Measurements from ENCODE around the gene PSMC1. TPM values are rescaled to one million over a fixed set of nuclear protein-coding genes. Genes with fewer than 3 reads are reported as not detected.

The PSMC1 gene
- total RNA-seq, 1 experiment from 2014 or later = 132 TPM

- Histone ChIP-seq H3K9me3 (ENCODE audit: control insufficient read depth in 1 of 2, insufficient read depth in 1 of 2, low read depth in 1 of 2, low read length in 2 of 2) (peaks cover 14 to 23% of the 10 kb centered on the region in 2 experiments; a peak in 2 of 4 replicates), H4K20me1 (ENCODE audit: insufficient read depth) (no peaks in the 10 kb centered on the region), H3K4me3 (replicated peaks in 1 of 2; ENCODE audit: low read depth in 1 of 2, low read length in 2 of 2) (peak overlapping the region in 1 of 2 experiments; percentile 19; a peak in 3 of 4 replicates), H3K4me1 (ENCODE audit: control insufficient read depth in 1 of 2, insufficient read depth in 2 of 2, low read length in 2 of 2) (peaks cover 0 to 9% of the 10 kb centered on the region in 2 experiments; a peak in 1 of 4 replicates), H3K36me3 (ENCODE audit: control insufficient read depth in 1 of 2, insufficient read depth in 2 of 2, low read length in 2 of 2) (no peaks in the 10 kb centered on the region; a peak in 1 of 4 replicates), H3K27me3 (ENCODE audit: insufficient read depth, low read length) (no peaks in the 10 kb centered on the region), H3K4me2 (ENCODE audit: low read length) (peak overlapping the region; percentile 67), H3K9me2 (ENCODE audit: insufficient read depth) (no peaks in the 10 kb centered on the region), H3K79me2 (ENCODE audit: insufficient read depth, low read length) (no peaks in the 10 kb centered on the region), H3K9ac (ENCODE audit: low read length) (no peak overlapping the region), H2AFZ (ENCODE audit: low read depth, low read length, poor library complexity, severe bottlenecking) (peak overlapping the region; percentile 98), H3K27ac (ENCODE audit: low read depth, low read length) (no peak overlapping the region)
- DNase-seq (ENCODE audit: low read depth, low spot score) = peak; percentile 50
- TF ChIP-seq TCF7L2 (IDR thresholded peaks at IDR 0.05; ENCODE audit: borderline replicate concordance, extremely low read depth, insufficient read depth, insufficient read length) (no peak), SIN3A (IDR thresholded peaks at IDR 0.05; ENCODE audit: low read depth) (no peak), ZNF274 (IDR thresholded peaks at IDR 0.05; ENCODE audit: low read depth, low read length) (no peak), REST (IDR thresholded peaks at IDR 0.05; ENCODE audit: low read depth) (no peak), SP1 (IDR thresholded peaks at IDR 0.05; ENCODE audit: low read depth) (no peak), EGR1 (IDR thresholded peaks at IDR 0.05; ENCODE audit: low read depth) (no peak), JUND (IDR thresholded peaks at IDR 0.05) (no peak), CTCF (IDR thresholded peaks at IDR 0.05 in 2 of 3, conservative IDR thresholded peaks at IDR 0.05 in 1 of 3; ENCODE audit: borderline replicate concordance in 1 of 3, insufficient read depth in 1 of 3, low read depth in 2 of 3, low read length in 2 of 3) (peak; percentile 82 to 91 (median 84)), RAD21 (IDR thresholded peaks at IDR 0.05; ENCODE audit: low read depth) (peak; percentile 94), ELF1 (IDR thresholded peaks at IDR 0.05; ENCODE audit: borderline replicate concordance, low read depth) (no peak), CEBPB (IDR thresholded peaks at IDR 0.05; ENCODE audit: low read depth) (no peak), CBX3 (IDR thresholded peaks at IDR 0.05; ENCODE audit: low read depth) (no peak)
- no TSS peak for BruUV-seq (replicated peaks)
- intact Hi-C loops (cut with micrococcal nuclease) = loop anchor here (1.0 to 5.0 kb wide), 4 partner anchors 121 to 296 kb away; partner anchors contain the start of gene EFCAB11
- ChIA-PET POLR2A (no interaction called here), RAD21 (ENCODE audit: low non-redundant PET in 1 of 2, low total read pairs in 2 of 2, uncharacterized antibody in 2 of 2, unreplicated experiment in 2 of 2) (interaction anchor here (0.6 to 1.1 kb wide), 2 partner anchors 262 to 559 kb away, joined by 3 read pairs; no protein-coding TSS in a partner anchor), CTCF (interaction anchor here (0.7 to 2.6 kb wide), 8 partner anchors 8 to 296 kb away, joined by 3 to 33 read pairs (median 4); partner anchors contain the start of gene EFCAB11)
- peak; percentile 95 for ATAC-seq
Measured at GRCh38 chr14:90235179-90235976, 21.0 kb upstream of the PSMC1 start.
